Activated gamma-delta T cell treated with anti-CD3 and anti-CD28 coated beads, Interleukin-2, amount 50 U/mL, for 16 hours (primary cell): ENCODE data around the gene MYO1E.
"Not testable (repeated sequence)": the region's sequence is repeated elsewhere in the genome, so short reads cannot be mapped to it uniquely, and the experiment has no call there.

Experiments used
- DNase-seq: peaks from one replicate; pipeline ENCODE4 v3.0.0-alpha.2; 2020; ENCODE audit warnings: low read depth

MYO1E gene

DNA sequence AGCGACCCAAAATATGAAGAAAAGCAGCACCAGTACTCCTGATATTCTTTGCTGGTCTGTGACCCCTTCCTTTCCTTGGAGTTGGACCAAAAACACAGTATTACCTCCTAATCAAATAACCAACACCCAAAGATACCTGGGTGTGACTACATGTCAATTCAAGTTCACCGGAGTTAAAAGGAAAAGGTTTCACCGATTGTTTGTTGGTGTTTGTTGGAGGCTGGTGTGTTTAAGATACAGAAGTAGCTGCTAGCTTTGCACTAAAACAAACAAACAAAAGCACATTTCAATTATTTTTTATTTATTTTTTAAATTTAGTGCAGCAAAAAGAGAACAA lies 81.5 kb downstream of the MYO1E start:
- DNase-seq, result no peak

DNA sequence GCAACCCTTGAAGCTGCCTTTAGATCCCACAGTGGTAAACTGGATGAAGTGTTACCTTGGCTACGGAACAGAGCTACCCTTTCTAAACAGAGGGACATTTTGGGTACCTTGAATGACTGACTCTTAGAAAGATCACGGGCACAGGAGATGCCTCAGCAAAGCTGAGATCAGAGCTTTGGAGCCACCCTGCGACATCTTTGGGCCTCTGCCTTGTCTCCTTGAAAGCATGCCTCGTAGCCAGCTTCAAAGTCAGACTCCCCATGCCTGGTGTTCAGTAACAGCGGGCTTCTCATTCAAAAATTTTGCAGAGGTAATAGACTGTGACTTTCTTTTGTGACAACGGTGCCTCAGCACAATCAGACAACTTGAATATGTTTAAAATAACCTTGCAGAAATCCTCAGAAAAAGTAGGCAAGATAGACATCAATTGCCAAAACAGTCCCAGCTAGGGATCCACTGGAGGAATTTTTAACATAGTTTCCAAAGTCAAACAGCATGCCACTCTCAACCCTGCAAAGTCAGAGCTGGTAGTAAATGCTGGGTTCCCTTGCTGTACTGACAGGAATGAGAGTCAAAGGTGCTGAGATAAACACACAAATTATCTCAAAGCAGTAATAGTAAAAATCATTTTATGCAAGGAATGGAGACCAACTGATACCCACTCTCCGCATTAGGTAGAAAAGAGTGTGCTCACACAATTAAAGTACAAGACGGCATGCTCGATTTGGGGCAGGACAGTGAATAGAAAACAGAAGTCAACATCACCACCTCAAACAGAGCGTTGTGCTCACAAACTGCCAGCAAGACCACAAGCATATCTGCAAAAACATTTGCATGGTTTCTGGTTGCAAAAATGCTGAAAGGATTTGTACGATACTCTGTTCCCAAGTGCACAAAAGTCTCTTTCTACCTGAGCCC lies 82.1 kb downstream of the MYO1E start:
- DNase-seq, result no peak

DNA sequence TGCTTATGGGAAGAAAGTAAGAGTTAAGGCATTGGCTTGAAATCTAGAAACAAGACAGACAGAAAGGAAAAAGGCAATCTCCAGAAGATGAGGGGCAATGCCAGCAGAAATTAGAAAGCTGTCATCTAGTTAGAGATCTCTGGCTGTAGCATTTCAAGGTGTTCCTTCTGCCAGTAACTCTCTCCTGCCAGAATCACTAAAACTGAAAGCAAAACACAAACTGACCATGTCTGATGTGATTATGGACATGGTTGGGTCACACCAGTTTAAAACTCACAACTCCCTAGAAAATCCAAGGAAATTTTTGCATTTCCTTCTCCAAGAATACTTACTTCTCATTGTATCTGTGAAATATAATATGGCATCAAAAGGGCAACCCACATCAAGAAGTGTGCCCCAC lies 83.1 kb downstream of the MYO1E start:
- DNase-seq, result no peak

DNA sequence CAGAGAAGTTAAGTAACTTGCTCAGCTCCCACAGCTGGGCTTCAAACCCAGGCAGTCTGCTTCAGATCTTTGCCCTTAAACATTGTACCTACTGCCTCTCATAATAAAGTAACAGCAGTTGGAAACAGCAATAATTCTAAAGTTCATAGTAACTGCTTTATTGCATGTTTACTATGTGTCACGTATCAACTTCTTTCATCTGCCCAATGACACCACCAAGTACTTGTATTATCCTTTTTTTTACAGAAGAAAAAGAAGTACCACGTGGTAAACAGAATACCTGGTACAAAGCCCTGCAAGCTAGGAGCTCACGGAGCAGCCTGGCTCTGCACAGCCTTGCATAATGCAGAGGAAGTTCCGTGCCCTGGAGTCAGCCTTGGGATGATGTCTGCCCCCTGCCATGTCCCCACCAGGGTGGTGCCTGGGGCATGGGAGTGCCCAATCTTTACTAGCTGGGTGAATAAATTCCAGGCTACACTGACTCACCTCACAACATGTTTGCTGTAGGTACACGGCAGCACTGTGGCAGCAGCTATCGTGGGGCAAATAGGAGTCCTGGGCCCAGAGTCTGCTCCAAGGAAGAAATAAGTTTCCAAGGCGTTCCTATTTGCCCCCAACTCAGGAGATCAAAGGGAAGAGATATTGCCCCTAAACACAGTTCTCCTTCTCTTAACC lies 88.8 kb downstream of the MYO1E start:
- no peak for DNase-seq

DNA sequence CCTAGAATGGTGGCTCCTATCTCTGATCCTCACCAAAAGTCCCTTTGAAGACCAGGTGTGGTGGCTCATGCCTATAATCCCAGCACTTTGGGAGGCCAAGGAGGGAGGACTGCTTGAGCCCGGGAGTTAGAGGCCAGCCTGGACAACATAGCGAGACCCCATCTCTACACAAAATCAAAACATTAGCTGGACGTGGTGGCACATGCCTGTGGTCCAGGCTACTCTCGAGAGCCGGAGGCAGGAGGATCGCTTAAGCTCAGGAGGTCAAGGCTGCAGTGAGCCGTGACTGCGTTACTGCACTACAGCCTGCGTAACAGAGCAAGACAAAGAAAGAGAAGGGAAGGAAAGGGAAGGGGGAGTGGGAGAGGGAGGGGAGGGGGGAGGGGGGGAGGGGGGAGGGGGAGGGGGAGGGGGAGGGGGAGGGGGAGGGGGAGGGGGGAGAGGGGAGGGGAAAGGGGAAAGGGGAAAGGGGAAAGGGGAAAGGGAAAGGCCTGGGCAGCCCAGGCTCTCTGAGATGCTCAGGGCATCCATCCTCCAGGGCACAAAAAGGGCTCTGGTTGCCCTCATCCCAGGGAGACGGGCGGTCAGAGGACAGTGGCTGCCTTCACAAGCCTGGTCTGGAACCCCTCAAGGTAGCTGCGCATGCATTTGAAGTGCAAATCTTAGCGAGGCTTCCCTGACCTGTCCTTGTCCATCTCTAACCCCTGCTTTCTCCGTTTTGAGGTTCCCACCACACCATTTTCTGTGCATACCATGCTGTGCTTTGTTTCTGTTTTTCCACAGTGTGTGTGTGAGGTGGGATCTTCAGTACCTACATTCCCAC lies 89.9 kb downstream of the MYO1E start:
- no peak for DNase-seq

DNA sequence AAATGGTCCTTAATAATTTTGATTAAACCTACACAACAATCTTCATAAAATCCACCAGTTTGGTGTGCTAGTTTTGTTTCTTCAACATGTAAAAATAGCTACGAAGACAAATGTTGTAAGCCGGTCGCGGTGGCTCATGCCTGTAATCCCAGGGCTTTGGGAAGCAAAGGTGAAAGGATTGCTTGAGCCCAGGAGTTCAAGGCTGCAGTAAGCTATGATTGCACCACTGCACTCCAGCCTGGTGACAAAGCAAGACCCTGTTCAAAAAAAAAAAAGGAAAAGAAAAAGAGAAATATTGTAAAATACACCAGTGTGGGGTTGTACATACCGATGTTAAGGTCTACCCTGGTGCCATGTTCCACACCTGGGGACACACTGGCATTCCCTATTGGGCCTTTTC lies 91.0 kb downstream of the MYO1E start:
- DNase-seq, result no peak

DNA sequence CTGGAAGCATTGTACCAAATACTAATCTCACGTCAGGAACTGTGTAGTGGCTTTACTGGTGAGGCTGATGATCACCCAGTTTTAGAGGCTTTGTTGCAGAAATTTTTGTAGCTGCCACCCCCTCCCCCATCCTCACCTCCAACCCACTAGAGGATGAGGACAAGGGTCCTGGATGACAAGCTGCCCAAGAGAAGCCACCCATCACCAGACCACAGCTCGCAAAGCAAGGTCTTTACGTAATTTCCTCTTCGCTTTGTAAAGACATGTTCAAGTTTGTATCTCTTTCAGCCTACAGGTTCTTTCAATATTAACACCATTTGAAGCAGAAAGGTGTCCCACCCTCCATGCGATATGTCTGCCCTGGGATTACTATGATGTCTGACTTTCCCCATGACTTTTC lies 91.8 kb downstream of the MYO1E start:
- DNase-seq, result no peak

DNA sequence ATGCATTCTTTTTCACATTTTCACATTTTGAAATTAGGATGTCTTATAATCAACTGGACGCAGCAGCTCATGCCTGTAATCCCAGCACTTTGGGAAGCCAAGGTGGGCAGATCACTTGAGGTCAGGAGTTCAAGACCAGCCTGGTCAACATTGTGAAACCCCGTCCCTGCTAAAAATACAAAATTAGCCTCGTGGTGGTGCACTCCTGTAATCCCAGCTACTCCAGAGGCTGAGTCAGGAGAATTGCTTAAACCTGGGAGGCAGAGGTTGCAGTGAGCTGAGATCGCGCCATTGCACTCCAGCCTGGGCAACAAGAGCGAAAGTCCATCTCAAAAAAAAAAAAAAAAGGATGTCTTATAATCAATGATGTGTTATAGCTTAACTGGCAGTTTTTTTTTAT lies 92.4 kb downstream of the MYO1E start:
- DNase-seq, result not testable (repeated sequence)

DNA sequence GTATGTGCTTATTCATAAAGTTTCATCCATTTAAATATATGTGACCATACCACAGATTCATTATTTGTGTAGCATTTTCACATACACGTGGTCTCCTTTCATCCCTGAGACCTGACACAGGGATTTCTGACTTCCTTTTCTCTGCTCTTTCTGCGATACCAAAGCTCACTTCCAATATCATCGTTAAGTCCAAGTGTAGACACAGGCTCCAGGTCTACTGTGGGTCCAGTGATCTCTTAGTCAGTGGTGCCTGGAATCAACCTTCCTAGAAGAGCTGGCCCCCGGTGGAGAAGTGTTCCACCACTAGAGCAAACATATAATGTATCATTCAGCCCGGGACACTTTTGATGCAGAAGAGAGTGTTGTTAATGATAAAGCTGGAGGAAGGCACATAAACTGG lies 93.6 kb downstream of the MYO1E start:
- no peak for DNase-seq

DNA sequence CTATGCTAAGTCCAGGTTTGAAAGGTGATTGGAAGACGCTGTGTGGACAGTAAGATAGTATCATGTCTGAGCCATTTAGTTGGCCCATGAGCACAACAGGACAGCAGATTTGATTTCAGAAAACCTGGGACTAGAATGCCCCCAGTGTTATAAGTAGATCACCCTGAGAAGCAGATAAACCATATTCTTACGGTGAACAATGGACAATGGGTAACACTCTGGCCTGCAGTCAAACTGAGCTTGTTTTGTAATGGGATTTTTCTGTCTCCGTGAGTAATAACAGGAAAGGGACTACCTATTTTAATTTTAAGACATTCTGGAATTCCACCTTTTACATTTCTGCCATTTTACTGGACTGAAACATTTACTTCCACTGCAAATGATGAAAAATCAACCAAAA lies 94.6 kb downstream of the MYO1E start:
- DNase-seq, result no peak

DNA sequence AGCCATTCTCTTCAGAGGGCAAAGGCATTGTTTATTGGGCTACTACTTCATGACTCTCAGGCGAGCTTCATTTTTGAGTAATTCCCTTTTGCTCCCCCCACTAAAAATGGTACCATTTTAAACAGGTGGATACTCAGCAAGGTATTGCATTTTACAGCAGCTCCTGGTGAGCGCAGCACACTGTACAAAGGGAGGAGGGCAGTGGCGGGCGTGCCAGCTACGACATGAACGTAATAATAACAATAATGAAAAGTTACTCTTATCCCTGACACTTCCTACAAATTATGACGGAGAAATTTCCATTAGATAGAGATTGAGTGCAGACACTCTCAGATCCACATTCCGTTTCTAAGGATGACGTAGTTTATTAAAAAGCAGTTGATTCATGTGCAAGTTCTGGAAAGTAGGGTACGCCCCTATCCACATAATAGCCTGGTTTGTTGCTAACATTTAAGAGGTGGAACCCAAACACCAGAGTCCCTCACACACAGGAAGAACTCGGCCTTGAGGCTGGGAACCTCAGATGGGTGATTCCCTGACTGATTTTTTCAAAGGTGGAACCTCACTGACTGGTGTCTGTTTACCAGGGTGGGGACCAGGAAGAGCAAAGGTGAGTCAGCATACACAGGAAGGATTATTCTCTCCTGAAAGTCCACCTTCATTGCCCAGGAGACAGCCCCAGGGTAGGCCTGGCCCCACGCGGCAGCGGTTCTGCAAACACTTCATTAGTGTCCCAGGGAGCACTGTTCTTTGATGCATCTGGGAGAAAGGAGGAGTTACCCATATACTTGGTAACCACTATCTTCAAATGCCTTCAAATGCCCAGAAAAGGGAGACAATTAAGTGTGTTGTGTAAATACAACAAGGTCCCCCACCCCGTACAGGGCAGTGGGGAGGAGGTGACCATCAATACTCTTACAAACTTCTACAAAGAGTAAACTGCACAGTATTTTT lies 96.2 kb downstream of the MYO1E start:
- no peak for DNase-seq

DNA sequence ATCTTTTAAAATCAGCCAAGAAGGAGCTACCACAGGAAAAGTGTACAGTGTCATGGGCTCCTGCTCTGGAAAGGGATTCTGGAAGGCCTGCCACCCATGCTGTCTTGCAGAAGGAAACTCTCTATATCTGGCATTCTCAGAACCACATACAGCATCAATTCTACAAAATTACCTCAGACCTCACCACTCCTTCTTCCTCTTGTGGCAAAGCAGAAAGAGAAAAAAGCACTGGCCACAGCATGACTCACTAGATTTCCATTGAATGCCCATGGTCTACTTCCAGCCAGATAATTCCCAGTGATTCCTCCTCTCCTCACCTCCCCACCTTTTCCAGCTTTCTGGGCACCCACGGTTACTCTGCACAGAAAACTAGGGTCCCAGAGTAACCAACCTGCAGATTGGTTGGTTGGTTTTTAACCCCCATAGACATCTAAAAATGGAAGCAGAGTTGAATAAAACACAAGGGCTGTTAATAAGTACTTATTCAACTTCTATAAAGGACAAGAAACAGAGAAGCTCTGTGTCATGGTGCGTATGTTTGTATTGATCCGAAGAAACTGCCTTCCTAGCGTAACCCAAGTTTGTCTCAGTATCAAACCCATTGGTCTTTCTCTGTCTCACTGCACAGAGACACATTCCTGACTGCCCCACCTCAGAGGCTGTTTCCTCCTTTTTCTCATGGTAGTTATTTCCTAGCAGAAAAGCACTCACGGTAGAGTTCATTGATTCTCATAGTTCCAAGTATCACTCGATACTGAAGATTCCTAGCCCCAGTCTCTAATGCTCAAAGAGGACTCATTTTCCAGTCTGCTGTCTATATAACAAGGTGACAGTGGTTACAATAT lies 98.3 kb downstream of the MYO1E start:
- no peak for DNase-seq

DNA sequence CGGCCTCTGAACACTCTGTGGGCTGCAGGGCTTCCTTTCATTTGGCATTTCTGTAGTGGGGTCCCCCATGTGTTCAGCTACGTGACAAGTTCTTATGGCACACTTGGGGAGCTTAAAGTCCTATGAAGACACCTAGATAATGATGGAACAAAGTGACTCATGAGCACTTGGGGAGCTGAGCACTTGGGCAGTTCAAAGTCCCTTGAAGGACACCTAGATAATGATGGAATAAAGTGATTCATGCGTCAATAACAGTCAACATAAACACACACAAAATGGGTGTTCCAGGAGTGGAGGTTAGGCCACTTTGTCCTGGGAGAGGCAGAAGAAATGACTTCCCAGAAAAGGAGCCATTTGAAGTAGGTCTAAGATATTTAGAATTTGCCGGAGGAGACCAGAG lies 99.4 kb downstream of the MYO1E start:
- no peak for DNase-seq

DNA sequence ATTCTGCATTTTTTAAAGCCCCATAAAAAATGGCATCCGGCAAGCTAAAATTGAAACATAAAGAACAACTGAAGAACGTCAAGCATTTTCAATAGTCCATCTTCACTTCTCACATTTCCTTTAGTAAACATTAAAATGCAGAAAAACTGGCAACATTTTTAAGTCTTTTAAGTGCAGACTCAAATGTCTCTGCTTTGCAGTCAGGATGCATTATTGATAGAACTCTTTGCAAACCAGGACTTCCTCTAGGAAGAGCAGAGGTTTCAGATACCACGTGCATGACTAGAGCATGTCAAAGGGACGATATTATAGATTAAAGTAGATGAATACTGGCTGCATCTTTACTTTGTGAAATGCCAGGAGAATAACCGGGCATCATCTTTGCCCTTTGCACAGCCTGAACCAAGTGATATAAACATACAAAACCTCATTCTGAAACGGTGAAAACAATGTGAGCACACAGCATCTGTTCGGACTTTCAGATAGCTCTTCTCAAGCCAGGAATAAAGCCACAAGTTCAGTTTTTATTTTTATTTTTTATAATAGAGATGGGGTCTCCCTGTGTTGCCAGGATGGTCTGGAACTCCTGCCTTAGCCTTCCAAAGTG lies 101.0 kb downstream of the MYO1E start:
- no peak for DNase-seq

DNA sequence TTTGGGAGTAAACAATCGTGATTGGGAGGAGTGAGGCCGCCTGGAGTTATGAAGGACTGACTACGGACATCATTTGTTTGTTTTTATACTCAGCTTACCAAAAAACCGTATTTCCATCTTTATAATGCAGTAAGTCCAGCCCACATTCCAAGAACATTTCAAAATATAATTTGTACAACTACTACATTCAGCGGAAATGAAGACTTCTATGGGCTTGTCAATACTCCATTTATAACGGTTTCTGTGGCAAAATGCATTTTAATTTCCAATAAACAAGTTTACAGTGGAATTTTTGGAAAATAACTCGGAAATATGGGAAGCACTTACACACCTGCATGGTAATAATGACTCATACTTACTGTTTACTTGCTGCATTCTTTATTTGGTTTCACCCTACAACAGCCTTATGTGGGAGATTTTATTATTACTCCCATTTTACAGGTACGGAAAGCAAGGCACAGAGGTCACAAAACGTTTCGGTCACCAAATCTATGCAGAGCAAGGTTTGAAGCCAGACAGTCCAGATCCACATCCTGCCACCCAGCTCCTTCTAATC lies 103.7 kb downstream of the MYO1E start:
- DNase-seq, result no peak

DNA sequence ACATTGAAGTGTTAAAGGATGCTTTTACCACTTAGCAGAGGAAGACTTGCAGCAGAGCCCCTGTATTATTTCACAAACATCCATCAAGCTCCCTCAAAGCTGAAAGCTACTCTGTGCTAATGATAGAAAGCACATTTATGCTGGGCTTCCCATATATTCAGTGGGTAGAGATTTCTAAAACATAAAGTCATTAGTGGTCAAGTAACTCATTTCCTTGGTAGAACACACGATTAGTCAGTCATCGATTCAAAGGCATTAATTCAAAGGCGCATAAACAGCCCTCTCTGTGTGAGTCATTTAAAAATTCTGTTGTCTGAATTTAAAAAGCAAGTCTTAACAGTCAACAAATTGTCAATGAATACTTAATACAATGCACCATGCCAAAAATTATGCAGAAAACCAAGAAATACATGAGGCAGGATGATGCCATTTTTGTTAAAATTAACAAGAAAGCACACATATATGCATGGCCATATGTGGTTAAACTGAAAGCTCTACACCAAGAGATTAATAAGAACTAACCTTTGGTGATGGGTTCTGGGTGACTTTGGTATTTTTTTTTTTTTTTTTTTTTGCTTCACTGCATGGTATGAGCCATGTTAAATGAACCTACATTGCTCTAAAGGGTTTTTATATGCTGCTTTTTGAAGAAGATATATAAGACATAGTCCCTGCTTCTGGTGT lies 104.4 kb downstream of the MYO1E start:
- DNase-seq, result no peak

DNA sequence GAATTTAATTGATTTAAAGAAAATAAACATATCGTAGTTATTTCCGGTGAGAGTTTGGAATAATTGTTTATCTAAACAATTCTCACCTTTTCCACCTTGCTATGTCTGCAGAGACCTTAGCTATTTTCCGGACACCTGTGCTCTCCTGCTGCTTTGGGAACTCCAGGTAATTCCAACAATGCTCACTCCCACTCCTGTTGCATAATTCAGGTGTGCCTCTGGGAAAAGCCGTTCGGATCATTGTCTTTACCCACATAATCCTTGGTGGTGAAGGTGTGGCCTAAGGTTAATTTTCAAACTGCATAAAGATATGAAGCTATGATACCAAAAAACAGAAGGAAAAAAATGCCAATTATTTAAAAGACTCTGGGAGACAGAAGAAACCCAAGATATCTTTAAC lies 106.6 kb downstream of the MYO1E start:
- no peak for DNase-seq

DNA sequence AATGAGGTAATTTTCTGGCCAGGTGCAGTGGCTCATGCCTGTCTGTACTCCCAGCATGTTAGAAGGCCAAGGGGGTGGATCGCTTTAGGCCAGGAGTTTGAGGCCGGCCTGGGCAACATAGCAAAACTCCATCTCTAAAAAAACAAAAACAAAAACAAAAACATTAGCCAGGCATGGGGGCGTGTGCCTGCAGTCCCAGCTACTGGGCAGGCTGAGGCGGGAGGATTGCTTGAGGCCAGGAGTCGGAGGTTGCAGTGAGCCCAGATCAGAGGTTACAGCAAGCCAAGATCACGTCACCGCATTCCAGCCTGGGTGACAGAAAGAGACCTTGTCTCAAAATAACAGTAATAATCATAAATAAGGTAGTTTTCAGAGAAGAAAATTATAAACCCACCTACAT lies 110.4 kb downstream of the MYO1E start:
- DNase-seq, result no peak

DNA sequence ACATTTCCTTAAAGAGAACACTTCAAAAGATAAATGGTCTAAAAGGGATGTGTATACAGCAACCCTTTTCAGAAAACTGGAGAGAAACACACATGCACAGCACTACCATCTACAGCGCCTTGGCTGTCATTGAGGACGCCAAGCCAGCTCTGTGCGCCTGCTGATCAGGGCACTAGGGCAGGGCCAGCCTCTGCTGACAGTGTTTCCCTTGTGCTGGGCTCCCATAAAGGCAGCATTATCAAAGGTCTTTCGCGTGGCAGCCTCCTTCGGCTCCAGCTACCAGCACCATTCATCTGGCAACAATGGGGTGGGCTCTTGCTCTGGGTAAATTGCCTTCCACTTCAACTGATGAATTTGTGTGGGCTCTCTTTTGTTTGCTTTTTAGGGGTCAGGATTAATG lies 112.6 kb downstream of the MYO1E start:
- no peak for DNase-seq
